HepG2 (cell line): ENCODE measurements around the gene ARFGEF2. TPM values are rescaled to one million over a fixed set of nuclear protein-coding genes. Genes with fewer than 3 reads are reported as not detected.

Experiments
- BCL6 ChIP-seq: IDR thresholded peaks from 2 replicates; pipeline ENCODE4 v1.6.1; 2016; ENCODE audit warnings: missing genetic modification reagents, missing compliant biosample characterization
- ELF3 ChIP-seq: IDR thresholded peaks from 2 replicates; pipeline ENCODE4 v1.6.1; 2016; ENCODE audit warnings: missing genetic modification reagents, missing compliant biosample characterization
- ESRRA ChIP-seq: sonication (generic); formaldehyde crosslinking; IDR thresholded peaks from 2 replicates; pipeline ENCODE4 v1.5.1; 2020; ENCODE audit warnings: mild to moderate bottlenecking, low read depth, missing genetic modification reagents
- ETV5 ChIP-seq: IDR thresholded peaks from 2 replicates; pipeline ENCODE4 v1.6.1; 2018; ENCODE audit warnings: missing biosample characterization, missing genetic modification reagents, inconsistent platforms, borderline replicate concordance
- MTA1 ChIP-seq: sonication (generic); formaldehyde crosslinking; IDR thresholded peaks from 2 replicates; pipeline ENCODE4 v1.4.0; 2020; ENCODE audit warnings: missing genetic modification reagents, mild to moderate bottlenecking, borderline replicate concordance
- NFYC ChIP-seq: IDR thresholded peaks from 2 replicates; pipeline ENCODE4 v1.6.1; 2016; ENCODE audit warnings: missing genetic modification reagents, missing compliant biosample characterization
- NPAS2 ChIP-seq: sonication (generic); formaldehyde crosslinking; IDR thresholded peaks from 2 replicates; pipeline ENCODE4 v1.8.0; 2022; ENCODE audit warnings: mild to moderate bottlenecking, missing genetic modification reagents, borderline replicate concordance
- PHF21A ChIP-seq: sonication (generic); formaldehyde crosslinking; IDR thresholded peaks from 2 replicates; pipeline ENCODE4 v1.5.0; 2020; ENCODE audit warnings: mild to moderate bottlenecking, missing genetic modification reagents
- ZBTB8A ChIP-seq: sonication (generic); formaldehyde crosslinking; IDR thresholded peaks from 2 replicates; pipeline ENCODE4 v1.4.0; 2020; ENCODE audit warnings: mild to moderate bottlenecking, low read depth, missing genetic modification reagents, borderline replicate concordance
- ZFX ChIP-seq: sonication (generic); formaldehyde crosslinking; IDR thresholded peaks from 2 replicates; pipeline ENCODE4 v1.4.0; 2020; ENCODE audit warnings: mild to moderate bottlenecking, low read depth, missing genetic modification reagents, moderate library complexity
- ZNF234 ChIP-seq: sonication (generic); formaldehyde crosslinking; conservative IDR thresholded peaks from 2 replicates; pipeline ENCODE4 v1.5.1; 2020; ENCODE audit warnings: mild to moderate bottlenecking, missing genetic modification reagents
- ZNF263 ChIP-seq: sonication (generic); formaldehyde crosslinking; IDR thresholded peaks from 2 replicates; pipeline ENCODE4 v1.4.0; 2020; ENCODE audit warnings: missing genetic modification reagents
- ZNF329 ChIP-seq: sonication (generic); formaldehyde crosslinking; IDR thresholded peaks from 2 replicates; pipeline ENCODE4 v1.9.0; 2021; ENCODE audit warnings: low read depth, mild to moderate bottlenecking, missing genetic modification reagents
- ZNF333 ChIP-seq: sonication (generic); formaldehyde crosslinking; IDR thresholded peaks from 2 replicates; pipeline ENCODE4 v1.4.0; 2020; ENCODE audit warnings: mild to moderate bottlenecking, missing genetic modification reagents, borderline replicate concordance
- ZNF788 ChIP-seq: sonication (generic); formaldehyde crosslinking; IDR thresholded peaks from 2 replicates; pipeline ENCODE4 v1.5.0; 2020; ENCODE audit warnings: mild to moderate bottlenecking, missing genetic modification reagents, borderline replicate concordance
- ZNF790 ChIP-seq: sonication (generic); formaldehyde crosslinking; IDR thresholded peaks from 2 replicates; pipeline ENCODE4 v1.8.0; 2022; ENCODE audit warnings: missing genetic modification reagents, mild to moderate bottlenecking, borderline replicate concordance
- polyA plus RNA-seq, 8 experiments: library from polyadenylated mRNA; depleted of rRNA in 3 of 8; stranded (reverse) in 7 of 8; unstranded in 1 of 8; fragments of >200 nt; fragmentation: Illumina TruSeq in 4 of 8; extraction: Trizol in 4 of 8; gene quantifications; 2 replicates each; pipeline versions ENCODE4 v1.2.1 to v1.2.3, GENCODE V29; 2011 to 2016; ENCODE audit warnings: low read depth in 4 of 8, missing spikeins in 1 of 8, mixed read lengths in 1 of 8; ENCODE audit not compliant: insufficient read depth in 1 of 8
- total RNA-seq, 5 experiments: library from RNA; depleted of rRNA; stranded (reverse); fragments of >200 nt; fragmentation: Illumina TruSeq; extraction: Trizol; gene quantifications; 2 replicates each; pipeline ENCODE4 v1.2.3, GENCODE V29; 2016; ENCODE audit warnings: low read depth in 1 of 5
- TF ChIP-seq, protein P1 (sequence below): sonication (generic); formaldehyde crosslinking; IDR thresholded peaks from 2 replicates; pipeline ENCODE4 v1.5.1; 2020; ENCODE audit warnings: missing genetic modification reagents, mild to moderate bottlenecking, borderline replicate concordance
- TF ChIP-seq, protein P2 (sequence below): sonication (generic); IDR thresholded peaks from 2 replicates; pipeline ENCODE4 v1.6.1; 2016; ENCODE audit warnings: low read depth, borderline replicate concordance
- TF ChIP-seq, protein P3 (sequence below): sonication (generic); formaldehyde crosslinking; IDR thresholded peaks from 2 replicates; pipeline ENCODE4 v1.8.0; 2023; ENCODE audit warnings: mild to moderate bottlenecking, missing genetic modification reagents
- TF ChIP-seq, protein P4 (sequence below): sonication (generic); formaldehyde crosslinking; IDR thresholded peaks from 2 replicates; pipeline ENCODE4 v1.5.1; 2020; ENCODE audit warnings: mild to moderate bottlenecking, missing genetic modification reagents, borderline replicate concordance

ARFGEF2 gene
- total and polyA plus RNA-seq, 2 of the 13 experiments (the other 11 are each of a cell fraction or from before 2014, with no cell fraction given) = 44.0 to 60.8 TPM

DNA sequence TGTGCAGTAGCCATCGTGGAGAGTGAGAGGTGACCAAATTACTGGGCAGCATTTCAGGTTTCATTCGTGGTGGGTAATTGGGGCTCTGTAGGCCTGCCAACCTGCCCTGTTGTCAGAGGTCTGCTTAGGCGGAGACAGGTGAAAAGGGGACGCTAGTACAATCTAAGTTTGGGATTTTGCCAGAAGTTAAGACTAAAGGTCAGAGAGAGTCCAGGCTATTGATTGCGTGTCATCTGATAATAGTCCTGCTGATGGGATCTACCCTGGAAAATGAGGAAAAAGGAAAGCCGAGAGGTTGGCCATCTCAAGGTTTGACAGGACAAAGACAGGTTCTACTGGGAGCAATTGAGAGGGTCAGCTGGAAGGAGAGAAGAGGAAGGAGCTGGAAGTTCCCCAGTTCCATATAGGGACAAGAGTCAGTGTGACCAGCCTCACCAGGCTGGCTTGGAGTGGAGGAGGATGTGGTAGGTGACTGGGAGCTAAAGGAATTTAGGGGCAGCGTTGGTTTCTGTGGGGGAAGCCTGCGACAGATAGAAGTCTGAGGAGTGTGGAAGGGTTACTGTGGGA is 10.9 kb downstream of the ARFGEF2 start (continued):
- TF ChIP-seq MTA1 (CRISPR knock-in tag) = peak; percentile 8; the same call in 1 of the 2 replicates
- TF ChIP-seq, protein P1, sequence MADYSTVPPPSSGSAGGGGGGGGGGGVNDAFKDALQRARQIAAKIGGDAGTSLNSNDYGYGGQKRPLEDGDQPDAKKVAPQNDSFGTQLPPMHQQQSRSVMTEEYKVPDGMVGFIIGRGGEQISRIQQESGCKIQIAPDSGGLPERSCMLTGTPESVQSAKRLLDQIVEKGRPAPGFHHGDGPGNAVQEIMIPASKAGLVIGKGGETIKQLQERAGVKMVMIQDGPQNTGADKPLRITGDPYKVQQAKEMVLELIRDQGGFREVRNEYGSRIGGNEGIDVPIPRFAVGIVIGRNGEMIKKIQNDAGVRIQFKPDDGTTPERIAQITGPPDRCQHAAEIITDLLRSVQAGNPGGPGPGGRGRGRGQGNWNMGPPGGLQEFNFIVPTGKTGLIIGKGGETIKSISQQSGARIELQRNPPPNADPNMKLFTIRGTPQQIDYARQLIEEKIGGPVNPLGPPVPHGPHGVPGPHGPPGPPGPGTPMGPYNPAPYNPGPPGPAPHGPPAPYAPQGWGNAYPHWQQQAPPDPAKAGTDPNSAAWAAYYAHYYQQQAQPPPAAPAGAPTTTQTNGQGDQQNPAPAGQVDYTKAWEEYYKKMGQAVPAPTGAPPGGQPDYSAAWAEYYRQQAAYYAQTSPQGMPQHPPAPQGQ (CRISPR knock-in tag) = 0 out of 2 replicates have a peak, but pooled peaks have one; percentile 22
- TF ChIP-seq BCL6 (CRISPR knock-in tag) = peak; percentile 79
- TF ChIP-seq ESRRA (CRISPR knock-in tag) = peak; percentile 64; the same call in 1 of the 2 replicates
- no peak for TF ChIP-seq ZBTB8A (CRISPR knock-in tag)
- no peak for TF ChIP-seq ZNF788
- TF ChIP-seq NPAS2 = no peak
- no peak for TF ChIP-seq ZNF790 (CRISPR knock-in tag)
- peak; percentile 18; the same call in 1 of the 2 replicates for TF ChIP-seq ELF3
- TF ChIP-seq, protein P2, sequence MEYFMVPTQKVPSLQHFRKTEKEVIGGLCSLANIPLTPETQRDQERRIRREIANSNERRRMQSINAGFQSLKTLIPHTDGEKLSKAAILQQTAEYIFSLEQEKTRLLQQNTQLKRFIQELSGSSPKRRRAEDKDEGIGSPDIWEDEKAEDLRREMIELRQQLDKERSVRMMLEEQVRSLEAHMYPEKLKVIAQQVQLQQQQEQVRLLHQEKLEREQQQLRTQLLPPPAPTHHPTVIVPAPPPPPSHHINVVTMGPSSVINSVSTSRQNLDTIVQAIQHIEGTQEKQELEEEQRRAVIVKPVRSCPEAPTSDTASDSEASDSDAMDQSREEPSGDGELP = peak; percentile 44; the same call in 1 of the 2 replicates
- TF ChIP-seq NFYC (CRISPR knock-in tag) = no peak
- no peak for TF ChIP-seq ETV5 (CRISPR knock-in tag)
- TF ChIP-seq ZNF263 = 0 out of 2 replicates have a peak, but pooled peaks have one; percentile 25
- 0 out of 2 replicates have a peak, but pooled peaks have one; percentile 32 for TF ChIP-seq PHF21A (CRISPR knock-in tag)
- TF ChIP-seq ZNF333 (CRISPR knock-in tag) = 0 out of 2 replicates have a peak, but pooled peaks have one; percentile 30
- no peak for TF ChIP-seq ZNF329 (CRISPR knock-in tag)
- TF ChIP-seq, protein P3, sequence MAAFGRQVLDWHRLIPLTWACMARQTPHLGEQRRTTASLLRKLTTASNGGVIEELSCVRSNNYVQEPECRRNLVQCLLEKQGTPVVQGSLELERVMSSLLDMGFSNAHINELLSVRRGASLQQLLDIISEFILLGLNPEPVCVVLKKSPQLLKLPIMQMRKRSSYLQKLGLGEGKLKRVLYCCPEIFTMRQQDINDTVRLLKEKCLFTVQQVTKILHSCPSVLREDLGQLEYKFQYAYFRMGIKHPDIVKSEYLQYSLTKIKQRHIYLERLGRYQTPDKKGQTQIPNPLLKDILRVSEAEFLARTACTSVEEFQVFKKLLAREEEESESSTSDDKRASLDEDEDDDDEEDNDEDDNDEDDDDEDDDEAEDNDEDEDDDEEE = peak; percentile 89; the same call in 1 of the 2 replicates
- TF ChIP-seq, protein P4, sequence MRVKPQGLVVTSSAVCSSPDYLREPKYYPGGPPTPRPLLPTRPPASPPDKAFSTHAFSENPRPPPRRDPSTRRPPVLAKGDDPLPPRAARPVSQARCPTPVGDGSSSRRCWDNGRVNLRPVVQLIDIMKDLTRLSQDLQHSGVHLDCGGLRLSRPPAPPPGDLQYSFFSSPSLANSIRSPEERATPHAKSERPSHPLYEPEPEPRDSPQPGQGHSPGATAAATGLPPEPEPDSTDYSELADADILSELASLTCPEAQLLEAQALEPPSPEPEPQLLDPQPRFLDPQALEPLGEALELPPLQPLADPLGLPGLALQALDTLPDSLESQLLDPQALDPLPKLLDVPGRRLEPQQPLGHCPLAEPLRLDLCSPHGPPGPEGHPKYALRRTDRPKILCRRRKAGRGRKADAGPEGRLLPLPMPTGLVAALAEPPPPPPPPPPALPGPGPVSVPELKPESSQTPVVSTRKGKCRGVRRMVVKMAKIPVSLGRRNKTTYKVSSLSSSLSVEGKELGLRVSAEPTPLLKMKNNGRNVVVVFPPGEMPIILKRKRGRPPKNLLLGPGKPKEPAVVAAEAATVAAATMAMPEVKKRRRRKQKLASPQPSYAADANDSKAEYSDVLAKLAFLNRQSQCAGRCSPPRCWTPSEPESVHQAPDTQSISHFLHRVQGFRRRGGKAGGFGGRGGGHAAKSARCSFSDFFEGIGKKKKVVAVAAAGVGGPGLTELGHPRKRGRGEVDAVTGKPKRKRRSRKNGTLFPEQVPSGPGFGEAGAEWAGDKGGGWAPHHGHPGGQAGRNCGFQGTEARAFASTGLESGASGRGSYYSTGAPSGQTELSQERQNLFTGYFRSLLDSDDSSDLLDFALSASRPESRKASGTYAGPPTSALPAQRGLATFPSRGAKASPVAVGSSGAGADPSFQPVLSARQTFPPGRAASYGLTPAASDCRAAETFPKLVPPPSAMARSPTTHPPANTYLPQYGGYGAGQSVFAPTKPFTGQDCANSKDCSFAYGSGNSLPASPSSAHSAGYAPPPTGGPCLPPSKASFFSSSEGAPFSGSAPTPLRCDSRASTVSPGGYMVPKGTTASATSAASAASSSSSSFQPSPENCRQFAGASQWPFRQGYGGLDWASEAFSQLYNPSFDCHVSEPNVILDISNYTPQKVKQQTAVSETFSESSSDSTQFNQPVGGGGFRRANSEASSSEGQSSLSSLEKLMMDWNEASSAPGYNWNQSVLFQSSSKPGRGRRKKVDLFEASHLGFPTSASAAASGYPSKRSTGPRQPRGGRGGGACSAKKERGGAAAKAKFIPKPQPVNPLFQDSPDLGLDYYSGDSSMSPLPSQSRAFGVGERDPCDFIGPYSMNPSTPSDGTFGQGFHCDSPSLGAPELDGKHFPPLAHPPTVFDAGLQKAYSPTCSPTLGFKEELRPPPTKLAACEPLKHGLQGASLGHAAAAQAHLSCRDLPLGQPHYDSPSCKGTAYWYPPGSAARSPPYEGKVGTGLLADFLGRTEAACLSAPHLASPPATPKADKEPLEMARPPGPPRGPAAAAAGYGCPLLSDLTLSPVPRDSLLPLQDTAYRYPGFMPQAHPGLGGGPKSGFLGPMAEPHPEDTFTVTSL = peak; percentile 64; the same call in 1 of the 2 replicates
- peak; percentile 81; the same call in 1 of the 2 replicates for TF ChIP-seq ZNF234
- peak; percentile 64 for TF ChIP-seq ZFX (CRISPR knock-in tag)
